B cell (primary cell): ENCODE data around the gene TRPT1. TPM values are rescaled to one million over a fixed set of nuclear protein-coding genes. Genes with fewer than 3 reads are reported as not detected.

Experiments used
- ATAC-seq: fragments of 200-7000 bp; cut with Tn5 transposase; one replicate; pipeline ENCODE4 v1.10.0; 2021; ENCODE audit warnings: low read depth, mild to moderate bottlenecking, moderate number of reproducible peaks, moderate library complexity
- CTCF ChIA-PET: fragments of 350-600 bp; sonication (Branson Sonifier 250); formaldehyde crosslinking; loops from one replicate; lab custom pipeline; 2021; ENCODE audit warnings: antibody characterized with exemption, inconsistent platforms; lab: Charles Lee
- POLR2A ChIA-PET: fragments of 350-600 bp; sonication (Branson Sonifier 250); formaldehyde crosslinking; loops from one replicate; lab custom pipeline; 2021; ENCODE audit warnings: antibody characterized with exemption; lab: Charles Lee
- DNase-seq: peaks from one replicate; pipeline ENCODE4 v3.0.0; 2013
- H2AFZ ChIP-seq: 2 replicates; pipeline ENCODE4 v1.6.1; 2012; ENCODE audit warnings: mild to moderate bottlenecking, low read depth, low read length; ENCODE audit not compliant: insufficient read depth, poor library complexity, severe bottlenecking
- H3K27ac ChIP-seq, 2 donors: 1 replicate in 1 of 2; 2 replicates in 1 of 2; pipeline ENCODE4 v1.5.1; 2012 to 2013; ENCODE audit warnings: low read length in 2 of 2, mild to moderate bottlenecking in 2 of 2, moderate library complexity in 1 of 2
- H3K27me3 ChIP-seq, 4 experiments: fragments of 200-600 bp in 1 of 4; sonication (generic) in 1 of 4; replicated peaks in 1 of 4; 1 replicate in 2 of 4; 2 replicates in 2 of 4; pipeline versions ENCODE4 v1.6.1 to v1.7.0; 2013 to 2016; ENCODE audit warnings: low read length in 3 of 4, mild to moderate bottlenecking in 2 of 4, mixed read lengths in 1 of 4, moderate library complexity in 1 of 4; ENCODE audit not compliant: insufficient read depth in 4 of 4, control insufficient read depth in 3 of 4; ENCODE audit errors: control extremely low read depth in 1 of 4
- H3K36me3 ChIP-seq, 2 experiments: replicated peaks in 1 of 2; 1 replicate in 1 of 2; 2 replicates in 1 of 2; pipeline versions ENCODE4 v1.6.1 to v1.7.1; 2013; ENCODE audit warnings: low read length in 1 of 2; ENCODE audit not compliant: insufficient read depth in 2 of 2, control insufficient read depth in 1 of 2; ENCODE audit errors: control extremely low read depth in 1 of 2, extremely low read depth in 1 of 2
- H3K4me1 ChIP-seq, 2 donors: fragments of 200-600 bp in 1 of 2; sonication (generic) in 1 of 2; 1 replicate in 1 of 2; 2 replicates in 1 of 2; pipeline versions ENCODE4 v1.5.1 to v1.6.1; 2013 to 2017; ENCODE audit warnings: low read length in 2 of 2; ENCODE audit not compliant: control insufficient read depth in 2 of 2, insufficient read depth in 2 of 2
- H3K4me2 ChIP-seq: replicated peaks from 2 replicates; pipeline ENCODE3; 2012; ENCODE audit warnings: mild to moderate bottlenecking, low read depth, low read length; ENCODE audit not compliant: poor library complexity, severe bottlenecking
- H3K4me3 ChIP-seq, 5 experiments: fragments of 200-600 bp in 1 of 5; sonication (generic) in 1 of 5; 1 replicate in 3 of 5; 2 replicates in 2 of 5; pipeline versions ENCODE4 v1.5.1 to v1.7.0; 2011 to 2016; ENCODE audit warnings: low read length in 4 of 5, mild to moderate bottlenecking in 4 of 5, low read depth in 2 of 5, control low read depth in 1 of 5, moderate library complexity in 1 of 5; ENCODE audit not compliant: insufficient read depth in 1 of 5; ENCODE audit errors: control extremely low read depth in 1 of 5, extremely low read depth in 1 of 5
- H3K79me2 ChIP-seq: fragments of 200-600 bp; sonication (generic); one replicate; pipeline ENCODE4 v1.6.0; 2016; ENCODE audit warnings: low read length; ENCODE audit not compliant: control insufficient read depth, insufficient read depth
- H3K9ac ChIP-seq: fragments of 200-600 bp; sonication (generic); 2 replicates; pipeline ENCODE4 v1.6.1; 2017; ENCODE audit warnings: mild to moderate bottlenecking, low read length, moderate library complexity
- H3K9me3 ChIP-seq, 3 donors: one replicate each; pipeline versions ENCODE4 v1.6.1 to v1.7.1; 2013; ENCODE audit warnings: low read length in 2 of 3; ENCODE audit not compliant: control insufficient read depth in 2 of 3, insufficient read depth in 1 of 3; ENCODE audit errors: control extremely low read depth in 1 of 3
- H4K20me1 ChIP-seq: 2 replicates; pipeline ENCODE4 v1.6.0; 2012; ENCODE audit warnings: mild to moderate bottlenecking, low read length; ENCODE audit not compliant: insufficient read depth, control insufficient read depth, poor library complexity, severe bottlenecking
- H3K27ac Mint-ChIP-seq: one replicate; pipeline ENCODE4 v1.8.0; 2021; ENCODE audit warnings: mixed read lengths
- H3K27me3 Mint-ChIP-seq: one replicate; pipeline ENCODE4 v1.8.0; 2021; ENCODE audit warnings: mixed read lengths
- H3K4me1 Mint-ChIP-seq: one replicate; pipeline ENCODE4 v1.8.0; 2021; ENCODE audit warnings: mixed read lengths
- H3K4me3 Mint-ChIP-seq: one replicate; pipeline ENCODE4 v1.8.0; 2021; ENCODE audit warnings: mixed read lengths
- H3K9me3 Mint-ChIP-seq: one replicate; pipeline ENCODE4 v1.8.0; 2022; ENCODE audit warnings: mixed read lengths; ENCODE audit not compliant: insufficient read depth
- CTCF ChIP-seq: fragments of 200-600 bp; IDR thresholded peaks from one replicate; pipeline ENCODE4 v1.8.0; 2022; ENCODE audit warnings: antibody characterized with exemption, mild to moderate bottlenecking
- EZH2 ChIP-seq: IDR thresholded peaks from 2 replicates; pipeline ENCODE4 v1.6.1; 2012; ENCODE audit warnings: borderline replicate concordance, low read depth, mild to moderate bottlenecking, moderate library complexity, low read length; ENCODE audit not compliant: insufficient read depth, poor library complexity, severe bottlenecking
- WGBS: methylation state at CpG from one replicate; pipeline ENCODE4 v1.1.5; 2013; ENCODE audit warnings: missing lambda C conversion rate; ENCODE audit not compliant: insufficient coverage; 5-methylcytosine and 5-hydroxymethylcytosine counted together
- intact Hi-C: fragments of 100-400 bp; cut with micrococcal nuclease; formaldehyde crosslinking; loops from one replicate; pipeline ENCODE4 v1.10.0; 2022
- polyA plus RNA-seq: library from polyadenylated mRNA; depleted of rRNA; stranded (reverse); fragments of >200 nt; gene quantifications from 2 replicates; pipeline ENCODE4 v1.2.3, GENCODE V29; 2012
- total RNA-seq, 2 donors: library from RNA; stranded (reverse); fragments of 120-200 nt in 1 of 2; gene quantifications; 1 replicate in 1 of 2; 2 replicates in 1 of 2; pipeline versions ENCODE4 v1.2.3 to v1.2.4, GENCODE V29; 2013 to 2022

TRPT1 gene
- total and polyA plus RNA-seq, 2 donors (not counting 1 experiment from before 2014, with no cell fraction given), result 59.6 to 145 TPM

DNA sequence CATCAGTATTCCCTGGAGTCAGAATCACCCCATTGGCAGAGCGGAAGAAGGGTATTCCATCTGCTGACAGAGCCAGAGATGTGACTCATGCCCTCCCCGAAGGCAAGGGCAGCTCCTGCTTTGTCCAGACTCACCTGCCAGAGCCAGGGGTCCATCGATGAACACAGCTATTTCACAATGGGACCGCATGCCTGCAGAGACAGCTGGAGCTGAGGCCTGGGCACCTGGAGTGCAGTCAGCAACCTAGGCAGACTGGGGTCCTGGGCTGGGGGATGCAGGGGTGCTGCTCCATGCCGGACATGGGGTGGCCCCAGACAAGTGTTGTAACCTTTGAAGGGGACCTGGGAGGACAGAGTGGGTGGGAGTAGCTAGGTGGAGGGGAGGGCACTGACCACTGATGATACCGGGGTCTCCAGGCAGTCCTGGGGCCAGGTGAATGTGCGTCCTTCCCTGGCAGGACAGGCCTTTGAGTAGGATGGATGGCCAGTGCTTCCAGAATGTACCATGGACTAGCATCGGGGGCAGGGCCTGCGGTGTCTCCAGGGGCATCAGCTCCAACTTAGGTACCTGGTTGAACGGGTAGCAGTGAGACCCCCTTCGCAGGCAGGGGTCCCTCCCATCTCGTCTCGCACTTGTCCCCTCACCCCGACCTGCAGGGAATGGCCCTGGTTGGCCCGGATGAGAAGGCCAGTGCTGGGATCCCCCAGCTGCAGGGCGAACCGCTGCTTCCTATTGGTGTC is 1.7 kb downstream of the TRPT1 start:
- Mint-ChIP-seq H3K4me3 (peak overlapping the region; percentile 91), H3K4me1 (peaks cover 30% of the 10 kb centered on the region), H3K27ac (peak overlapping the region; percentile 50), H3K9me3 (no peaks in the 10 kb centered on the region), H3K27me3 (no peaks in the 10 kb centered on the region)
- Histone ChIP-seq H3K27me3 (no peaks in the 10 kb centered on the region), H3K4me1 (peaks cover 20 to 33% of the 10 kb centered on the region in 2 donors), H3K27ac (no peak overlapping the region), H2AFZ (no peak overlapping the region), H3K36me3 (peaks cover 0 to 38% of the 10 kb centered on the region in 2 experiments), H3K4me2 (no peak overlapping the region), H3K4me3 (no peak overlapping the region), H4K20me1 (peaks cover 19% of the 10 kb centered on the region), H3K79me2 (peaks cover 27% of the 10 kb centered on the region), H3K9me3 (no peaks in the 10 kb centered on the region), H3K9ac (no peak overlapping the region)
- DNase-seq, result no peak
- ChIA-PET POLR2A (interaction anchor here (1.2 to 6.3 kb wide), 4 partner anchors 8 to 80 kb away, joined by 3 to 78 read pairs (median 4); partner anchors contain the start of gene FERMT3), CTCF (interaction anchor here (0.5 to 5.2 kb wide), 10 partner anchors 9 to 115 kb away, joined by 3 to 70 read pairs (median 4); partner anchors contain the start of genes FERMT3 and STIP1)
- WGBS, result 93% methylated on average over 17 of the region's 17 CpGs
- TF ChIP-seq EZH2 (no peak), CTCF (no peak)
- no peak for ATAC-seq
- intact Hi-C loops, result no loop called here
